Measurements from ENCODE around the gene TOP1. TPM values are rescaled to one million over a fixed set of nuclear protein-coding genes. Genes with fewer than 3 reads are reported as not detected.

The TOP1 gene
- polyA plus RNA-seq, 5 donors, result 79.1 to 101 (median 93.5) TPM

DNA sequence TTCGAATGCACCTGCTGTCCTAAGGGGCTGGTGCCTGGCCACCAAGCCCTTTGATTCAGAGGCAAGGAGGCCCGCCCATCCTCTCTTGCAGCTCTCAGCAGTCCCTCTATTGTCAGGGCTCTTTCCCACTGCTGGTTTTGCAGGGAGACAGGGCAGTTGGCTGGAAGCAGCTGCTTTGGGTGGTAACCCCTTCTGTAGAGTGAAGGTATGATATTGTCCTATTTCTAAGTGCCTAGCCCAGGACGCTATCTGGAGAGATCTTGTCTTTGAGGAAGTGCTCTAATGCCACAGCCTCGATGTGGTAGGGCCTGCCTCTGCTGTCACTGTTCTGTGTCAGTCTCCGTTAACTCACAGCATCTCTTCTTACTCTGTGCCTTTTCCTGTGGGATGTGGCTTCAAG lies 114.3 kb downstream of the TOP1 start:
- no peak for DNase-seq

DNA sequence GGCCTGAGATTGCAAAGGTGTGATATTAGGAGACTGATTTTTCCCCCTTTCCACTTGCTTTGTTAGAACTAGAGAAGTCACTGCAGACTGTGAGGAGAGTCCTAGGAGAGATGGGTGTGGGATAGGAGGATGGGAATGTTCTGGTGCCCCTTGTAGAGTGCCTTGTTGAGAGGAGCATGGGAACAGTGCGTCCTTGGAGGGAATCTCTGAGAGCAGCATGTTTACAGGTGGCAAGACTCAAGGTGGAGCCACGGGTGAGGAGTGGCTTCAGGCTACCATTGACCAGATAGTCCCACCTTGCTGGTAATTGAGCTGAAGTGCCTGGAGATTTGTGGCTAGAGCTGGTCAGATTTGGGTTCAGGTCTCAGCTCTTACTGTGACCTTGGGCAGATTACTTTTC lies 114.7 kb downstream of the TOP1 start:
- DNase-seq, result no peak

DNA sequence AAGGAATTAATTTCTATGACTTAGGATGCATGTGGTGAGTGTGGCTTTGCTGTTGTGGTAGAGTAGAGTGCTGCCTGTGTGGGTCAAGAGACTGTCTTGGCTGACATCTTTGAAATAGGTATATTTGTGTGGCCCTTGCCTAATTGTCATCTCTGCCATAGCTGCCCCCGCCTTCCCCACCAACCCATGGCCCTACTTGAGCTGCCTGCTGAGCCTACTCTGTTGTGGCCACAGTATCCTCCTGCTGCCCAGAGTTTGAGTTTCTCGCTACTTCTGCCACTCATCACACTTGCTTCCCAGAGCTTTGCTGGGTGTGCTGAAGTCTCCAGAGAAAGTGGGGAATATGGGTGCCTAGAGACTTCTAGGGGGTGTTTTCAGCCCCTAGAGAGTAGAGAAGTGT lies 116.7 kb downstream of the TOP1 start:
- no peak for DNase-seq

- DNase-seq, result no peak
These were observed 117.4 kb downstream of the TOP1 start for GRCh38 chr20:41145821-41146620.

GRCh38 chr20:41147767-41148191 lies 119.2 kb downstream of the TOP1 start:
- DNase-seq, result no peak

- no peak for DNase-seq
These were observed 120.3 kb downstream of the TOP1 start for GRCh38 chr20:41148942-41149341.

DNA sequence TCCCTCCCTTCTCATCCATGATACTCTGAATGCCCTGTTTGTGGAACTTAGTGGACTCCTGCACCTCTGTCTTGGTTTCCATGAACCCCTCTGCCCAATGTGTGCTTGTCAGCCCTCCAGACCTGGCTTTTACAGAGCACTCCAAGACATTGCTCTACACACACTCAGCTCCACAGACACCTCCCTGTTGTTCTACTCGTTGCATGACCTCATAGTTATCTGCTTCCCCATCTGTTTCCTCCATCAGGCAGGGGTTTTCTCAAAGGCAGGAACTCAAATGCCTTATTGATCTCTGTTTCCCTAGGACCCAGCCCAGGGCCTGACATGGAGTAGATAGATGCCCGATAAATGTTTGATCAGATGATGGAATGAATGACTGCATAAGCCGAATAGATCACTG lies 122.0 kb downstream of the TOP1 start:
- DNase-seq, result no peak

DNA sequence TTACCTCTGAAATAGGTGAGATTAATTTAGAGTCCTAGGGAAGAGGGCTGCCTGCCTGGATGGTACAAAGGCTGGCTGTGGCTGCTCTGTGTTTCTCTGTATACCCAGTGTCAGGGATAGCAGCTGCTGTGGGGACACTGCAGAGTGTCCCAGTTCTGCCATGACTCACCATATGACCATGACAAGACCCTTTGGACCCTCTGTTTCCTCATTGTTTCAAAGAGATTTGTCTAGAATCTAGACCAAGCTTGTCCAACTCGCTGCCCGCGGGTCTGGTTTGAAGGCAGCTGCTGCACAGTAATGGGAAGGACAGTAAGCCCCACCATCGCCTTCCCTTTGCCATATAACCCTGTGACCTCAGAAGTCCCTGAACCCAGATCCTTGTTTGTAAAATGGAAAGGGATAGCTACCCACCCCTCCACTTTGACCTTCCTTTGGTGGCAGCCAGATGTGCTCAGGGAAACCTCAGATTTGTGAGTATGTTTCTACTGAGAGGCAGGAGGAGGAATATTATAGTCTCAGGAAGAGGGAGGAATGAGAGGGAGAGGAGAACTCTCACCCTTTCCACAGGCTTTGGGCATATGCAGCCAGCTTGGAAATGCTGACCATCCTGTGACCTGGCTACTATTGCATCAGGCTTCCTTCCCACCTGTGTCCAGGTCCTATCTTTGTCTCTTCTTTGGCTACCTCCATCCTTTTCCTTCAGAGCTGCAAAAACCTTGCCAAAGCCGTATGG lies 122.7 kb downstream of the TOP1 start:
- no peak for DNase-seq

- DNase-seq, result no peak
These were observed 123.6 kb downstream of the TOP1 start for GRCh38 chr20:41152108-41152757.

DNA sequence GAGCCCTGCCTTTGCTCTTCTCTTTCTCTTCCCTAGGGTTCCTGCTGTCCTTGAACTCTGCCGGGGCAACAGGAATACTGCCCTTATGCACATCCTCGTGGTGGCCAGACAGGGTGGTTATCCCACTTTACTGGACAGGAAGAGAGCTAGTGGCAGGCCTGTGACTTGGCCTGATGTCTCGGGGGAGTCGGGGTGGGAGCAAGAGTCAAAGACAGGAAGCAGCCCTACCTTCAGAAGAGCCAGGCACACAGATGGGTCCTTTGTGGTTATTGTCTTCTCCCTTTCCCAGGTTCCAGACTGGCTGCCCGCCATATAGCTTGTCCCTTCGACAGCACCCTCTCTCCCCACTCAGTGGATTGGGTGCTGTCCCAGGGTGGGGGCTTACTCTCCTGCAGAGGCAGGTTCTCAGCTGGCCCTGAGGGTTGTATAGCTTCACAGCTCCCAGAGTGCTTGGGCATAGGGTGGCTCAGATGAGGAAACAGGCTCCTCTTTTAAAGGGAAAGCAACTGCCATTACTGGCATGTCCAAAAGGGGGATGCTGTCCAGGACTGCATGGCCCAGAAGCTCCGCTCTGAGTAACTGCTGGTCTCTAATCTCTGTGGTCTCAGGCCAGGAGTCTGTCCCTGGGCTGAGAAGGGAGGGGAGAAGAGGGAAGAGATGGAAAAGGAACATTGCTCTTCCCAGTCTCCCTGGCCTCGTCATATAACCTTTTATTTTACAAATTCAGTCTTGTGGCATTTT lies 126.0 kb downstream of the TOP1 start:
- DNase-seq, result no peak

- DNase-seq, result no peak
These were observed 126.6 kb downstream of the TOP1 start for GRCh38 chr20:41155261-41155660.

GRCh38 chr20:41158082-41158625 lies 129.5 kb downstream of the TOP1 start:
- DNase-seq, result no peak

- DNase-seq, result no peak
These were observed 130.9 kb downstream of the TOP1 start for GRCh38 chr20:41159547-41159946.

DNA sequence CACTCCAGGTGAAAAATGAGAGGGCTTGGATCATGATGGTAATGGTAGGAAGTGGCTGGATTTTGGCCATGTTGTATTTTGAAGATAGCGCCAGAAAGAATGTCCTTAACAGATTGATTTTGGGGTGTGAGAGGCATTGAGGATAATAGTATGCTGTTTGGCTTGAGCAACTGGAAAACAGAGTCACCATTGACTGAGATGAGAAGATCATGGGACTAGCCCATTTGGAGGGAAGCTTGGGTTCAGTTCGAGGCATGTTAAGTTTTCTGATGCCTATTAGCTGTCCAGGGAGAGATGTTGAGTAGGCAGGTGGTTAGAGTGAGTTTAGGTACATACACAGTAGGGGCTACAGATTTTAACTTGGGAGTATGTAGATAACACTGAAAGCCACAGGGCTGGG lies 132.1 kb downstream of the TOP1 start:
- no peak for DNase-seq

- no peak for DNase-seq
These were observed 133.3 kb downstream of the TOP1 start for GRCh38 chr20:41161886-41162285.

DNA sequence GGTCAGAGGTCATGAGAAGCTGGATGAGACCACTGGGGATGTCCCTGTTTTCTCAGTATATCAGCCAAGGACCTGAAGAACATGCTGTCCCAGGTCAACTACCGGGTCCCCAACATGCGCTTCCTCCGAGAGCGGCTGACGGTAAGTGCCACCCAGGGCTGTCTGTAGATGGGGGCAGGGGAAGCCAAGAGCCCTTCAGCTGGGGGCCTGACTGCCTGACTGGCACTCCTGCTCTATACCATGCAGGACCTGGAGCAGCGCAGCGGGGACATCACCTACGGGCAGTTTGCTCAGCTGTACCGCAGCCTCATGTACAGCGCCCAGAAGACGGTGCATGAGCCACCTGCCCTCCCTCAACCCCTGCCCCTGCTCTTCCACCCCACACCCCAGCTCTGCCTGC lies 133.8 kb downstream of the TOP1 start:
- DNase-seq, result no peak

- DNase-seq, result no peak
These were observed 135.2 kb downstream of the TOP1 start for GRCh38 chr20:41163821-41164220.

GRCh38 chr20:41165001-41165882 lies 136.6 kb downstream of the TOP1 start:
- DNase-seq, result no peak

DNA sequence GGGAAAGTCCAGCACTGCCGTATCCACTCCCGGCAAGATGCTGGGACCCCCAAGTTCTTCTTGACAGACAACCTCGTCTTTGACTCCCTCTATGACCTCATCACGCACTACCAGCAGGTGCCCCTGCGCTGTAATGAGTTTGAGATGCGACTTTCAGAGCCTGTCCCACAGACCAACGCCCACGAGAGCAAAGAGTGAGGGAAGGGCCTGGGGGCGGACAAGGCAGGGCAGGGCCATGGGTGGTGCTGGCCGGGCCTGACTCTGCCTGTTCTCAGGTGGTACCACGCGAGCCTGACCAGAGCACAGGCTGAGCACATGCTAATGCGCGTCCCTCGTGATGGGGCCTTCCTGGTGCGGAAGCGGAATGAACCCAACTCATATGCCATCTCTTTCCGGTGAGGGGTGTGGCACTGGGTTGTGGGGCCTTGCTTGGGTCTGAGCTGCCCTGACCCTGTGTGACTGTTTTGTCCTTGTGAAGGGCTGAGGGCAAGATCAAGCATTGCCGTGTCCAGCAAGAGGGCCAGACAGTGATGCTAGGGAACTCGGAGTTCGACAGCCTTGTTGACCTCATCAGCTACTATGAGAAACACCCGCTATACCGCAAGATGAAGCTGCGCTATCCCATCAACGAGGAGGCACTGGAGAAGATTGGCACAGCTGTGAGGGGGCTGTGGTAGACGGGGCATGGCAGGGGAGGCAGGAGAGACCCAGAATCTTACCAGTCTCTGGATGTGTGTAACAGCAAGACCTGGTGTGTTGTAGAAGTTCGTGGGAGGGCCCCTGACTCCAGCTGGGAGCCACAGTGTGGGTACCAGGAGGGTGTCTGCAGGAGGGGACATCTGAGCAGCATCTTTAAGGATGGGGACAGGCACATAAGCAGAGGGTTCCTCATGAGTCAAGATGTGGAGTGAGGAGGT lies 137.8 kb downstream of the TOP1 start:
- DNase-seq, result no peak

- DNase-seq, result no peak
These were observed 138.5 kb downstream of the TOP1 start for GRCh38 chr20:41167118-41167470.
